Stimulated activated naive CD8-positive, alpha-beta T cell treated with anti-CD3 and anti-CD28 coated beads, Interleukin-15, Interleukin-2, amounts not matched to agents 100 ng/mL and 50 ng/mL, for 24 hours (primary cell): ENCODE results near the gene APBB3.

Experiments used
- H3K27ac Mint-ChIP-seq: one replicate; pipeline ENCODE4 v1.8.0; 2021; ENCODE audit warnings: mild to moderate bottlenecking, mixed read lengths
- H3K27me3 Mint-ChIP-seq: one replicate; pipeline ENCODE4 v1.8.0; 2021; ENCODE audit warnings: mixed read lengths
- H3K36me3 Mint-ChIP-seq: one replicate; pipeline ENCODE4 v1.8.0; 2021; ENCODE audit warnings: low read depth, mixed read lengths
- H3K4me1 Mint-ChIP-seq: one replicate; pipeline ENCODE4 v1.8.0; 2021; ENCODE audit warnings: low read depth, mixed read lengths
- H3K4me3 Mint-ChIP-seq: one replicate; pipeline ENCODE4 v1.8.0; 2021; ENCODE audit warnings: mild to moderate bottlenecking, mixed read lengths
- H3K9me3 Mint-ChIP-seq: one replicate; pipeline ENCODE4 v1.8.0; 2021; ENCODE audit warnings: mixed read lengths

Gene APBB3

GRCh38 chr5:140551872-140552271, 12.5 kb downstream of the APBB3 start:
- H3K27ac Mint-ChIP-seq = peak overlapping the region; percentile 9
- H3K4me1 Mint-ChIP-seq = peaks cover 86% of the 10 kb centered on the region
- H3K9me3 Mint-ChIP-seq = no peaks in the 10 kb centered on the region
- H3K36me3 Mint-ChIP-seq = peaks cover 68% of the 10 kb centered on the region
- no peaks in the 10 kb centered on the region for H3K27me3 Mint-ChIP-seq
- no peak overlapping the region for H3K4me3 Mint-ChIP-seq

DNA sequence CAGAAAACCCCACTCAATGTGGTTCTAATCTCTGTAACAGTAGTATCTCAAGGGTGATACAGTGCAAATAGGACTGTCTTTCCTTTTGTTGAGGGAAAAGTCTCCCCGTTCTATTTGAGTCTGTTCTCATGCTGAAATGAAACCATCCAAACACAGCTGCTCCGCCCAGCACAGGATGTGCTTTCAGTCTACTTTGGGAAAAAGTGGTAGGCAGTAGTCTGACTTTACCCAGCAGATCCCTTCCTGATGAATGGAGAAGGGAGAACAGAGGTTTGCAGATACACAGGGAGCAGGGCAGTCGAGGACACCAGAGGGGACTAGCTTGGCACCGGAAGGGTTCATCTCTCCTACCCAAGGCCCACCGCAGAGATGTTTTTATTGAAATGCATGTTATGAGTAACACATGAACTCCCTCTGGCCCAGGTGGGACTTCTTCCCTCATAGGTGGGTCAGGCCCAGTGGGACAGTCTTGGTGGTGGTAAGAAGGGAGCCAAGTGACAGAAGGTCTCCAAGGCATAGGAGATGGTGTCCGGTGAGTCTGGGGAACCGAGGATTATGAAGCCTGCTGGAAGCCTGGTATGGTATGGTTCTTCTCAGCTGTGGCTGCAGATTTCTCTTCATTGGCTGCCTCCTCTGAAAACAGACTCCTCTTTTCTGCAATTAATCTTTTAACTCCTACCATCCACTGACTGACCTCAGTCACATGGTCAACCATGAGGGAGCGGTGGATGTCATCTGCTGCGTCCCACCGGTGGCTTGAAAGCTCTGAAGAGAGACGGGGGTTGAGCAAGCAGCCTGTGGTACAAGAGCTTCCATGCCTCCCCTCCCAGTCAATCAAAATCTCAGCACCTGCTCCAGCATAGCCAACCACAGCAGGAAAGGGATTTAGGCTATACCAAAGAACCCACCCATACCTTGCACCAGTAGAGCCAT, 14.0 kb downstream of the APBB3 start:
- H3K4me1 Mint-ChIP-seq = peaks cover 77% of the 10 kb centered on the region
- no peaks in the 10 kb centered on the region for H3K27me3 Mint-ChIP-seq
- no peaks in the 10 kb centered on the region for H3K9me3 Mint-ChIP-seq
- no peak overlapping the region for H3K4me3 Mint-ChIP-seq
- H3K27ac Mint-ChIP-seq = peak overlapping the region; percentile 20
- H3K36me3 Mint-ChIP-seq = peaks cover 56% of the 10 kb centered on the region

DNA sequence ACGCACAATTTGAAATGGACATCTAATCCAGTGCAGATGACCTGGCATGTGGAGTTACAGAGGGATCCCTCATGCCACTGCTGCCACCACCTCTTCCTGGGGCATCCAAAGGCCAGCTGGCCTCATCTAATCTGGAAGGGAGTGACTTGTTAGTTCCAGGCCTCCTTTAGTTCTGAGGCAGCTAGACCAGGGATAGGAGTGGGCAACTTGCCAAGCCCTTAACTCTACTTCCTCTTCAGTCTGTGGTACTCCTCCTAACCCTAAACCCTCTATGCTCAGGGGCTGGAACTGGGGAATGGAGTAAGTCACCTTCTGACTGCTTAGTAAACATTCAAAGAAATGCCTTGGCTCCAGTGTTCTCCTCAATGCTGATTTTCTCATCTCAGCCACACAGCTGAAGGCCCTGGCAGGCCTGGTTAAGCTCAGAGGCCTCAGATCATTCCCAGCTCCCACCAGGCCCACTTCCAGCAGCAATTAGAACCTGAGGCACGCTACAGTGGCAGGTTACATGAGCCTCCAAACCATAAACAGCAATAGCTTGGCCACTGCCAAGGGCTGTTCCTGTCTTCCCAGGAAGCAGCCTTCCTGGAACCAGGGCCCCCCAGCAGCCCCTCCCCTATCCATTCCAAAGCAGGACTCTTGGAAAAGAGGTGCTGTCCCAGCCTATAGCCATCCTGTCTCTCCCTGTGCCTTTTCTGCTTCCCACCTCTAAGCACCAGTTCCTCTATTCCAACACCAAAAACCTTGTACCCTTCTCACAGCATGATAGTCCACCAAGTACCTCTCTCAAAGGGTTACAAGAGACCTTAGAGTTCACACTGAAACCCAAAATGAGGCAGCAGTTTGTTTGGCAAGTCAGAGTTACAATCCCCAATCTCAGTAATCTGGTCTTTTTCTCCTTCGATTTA, 14.9 kb downstream of the APBB3 start:
- H3K4me3 Mint-ChIP-seq = peak overlapping the region; percentile 59
- H3K27me3 Mint-ChIP-seq = no peaks in the 10 kb centered on the region
- H3K9me3 Mint-ChIP-seq = no peaks in the 10 kb centered on the region
- H3K27ac Mint-ChIP-seq = peak overlapping the region; percentile 84
- peaks cover 53% of the 10 kb centered on the region for H3K36me3 Mint-ChIP-seq
- H3K4me1 Mint-ChIP-seq = peaks cover 68% of the 10 kb centered on the region

GRCh38 chr5:140548791-140549190, 15.6 kb downstream of the APBB3 start:
- Mint-ChIP-seq H3K27ac (peak overlapping the region; percentile 92), H3K36me3 (peaks cover 56% of the 10 kb centered on the region), H3K4me3 (peak overlapping the region; percentile 84), H3K4me1 (peaks cover 61% of the 10 kb centered on the region), H3K9me3 (no peaks in the 10 kb centered on the region), H3K27me3 (no peaks in the 10 kb centered on the region)

- H3K27ac Mint-ChIP-seq = peak overlapping the region; percentile 92
- H3K36me3 Mint-ChIP-seq = peaks cover 56% of the 10 kb centered on the region
- H3K27me3 Mint-ChIP-seq = no peaks in the 10 kb centered on the region
- no peaks in the 10 kb centered on the region for H3K9me3 Mint-ChIP-seq
- peak overlapping the region; percentile 84 for H3K4me3 Mint-ChIP-seq
- H3K4me1 Mint-ChIP-seq = peaks cover 56% of the 10 kb centered on the region
Measured at GRCh38 chr5:140548300-140548688, 16.1 kb downstream of the APBB3 start.

DNA sequence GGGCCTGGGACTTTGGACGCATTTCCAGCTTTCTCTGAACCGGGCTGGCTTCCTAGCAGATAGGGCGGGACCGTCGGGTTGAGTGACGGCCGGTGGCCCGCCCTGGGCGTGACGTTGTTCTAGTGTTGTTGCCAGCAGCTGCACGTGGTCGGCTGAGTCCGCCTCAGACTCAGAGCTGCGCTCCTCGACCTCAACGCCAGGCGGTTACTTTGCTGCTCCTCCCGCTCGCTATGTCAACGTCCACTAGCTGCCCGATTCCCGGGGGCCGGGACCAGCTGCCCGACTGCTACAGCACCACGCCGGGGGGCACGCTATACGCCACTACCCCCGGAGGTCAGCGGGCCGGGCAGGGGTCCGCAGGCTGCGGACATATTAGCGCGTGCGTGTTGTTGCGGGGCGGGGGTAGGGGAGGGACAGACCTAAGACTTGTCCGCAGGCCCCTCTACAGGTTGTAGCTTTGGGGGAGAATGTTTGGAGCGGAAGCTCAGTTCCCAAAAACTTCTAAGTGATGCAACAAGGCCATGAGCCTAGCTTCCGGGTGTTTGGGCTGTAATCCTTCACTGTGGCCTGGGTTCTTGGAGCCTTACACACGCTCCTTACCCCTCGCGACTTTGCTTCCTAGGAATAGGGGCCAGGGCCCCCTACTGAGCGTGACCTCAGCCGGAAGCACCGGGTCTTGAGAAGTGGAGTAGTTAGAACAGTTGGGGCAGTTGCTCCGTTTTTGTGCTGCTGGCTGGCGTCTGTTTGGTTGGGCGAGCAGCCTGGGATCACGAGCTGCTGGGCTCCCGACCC, 16.7 kb downstream of the APBB3 start, which contains the start of gene EIF4EBP3:
EIF4EBP3 (plus strand) TSS at position 155 of the 792 bp plus-strand sequence; CDS start at position 231, 76 bp downstream.
- Mint-ChIP-seq H3K36me3 (peaks cover 54% of the 10 kb centered on the region), H3K4me3 (peak within 1 kb of the TSS; percentile 84)

GRCh38 chr5:140546851-140547507, 17.4 kb downstream of the APBB3 start:
- Mint-ChIP-seq H3K4me3 (peak overlapping the region; percentile 84), H3K27me3 (no peaks in the 10 kb centered on the region), H3K9me3 (no peaks in the 10 kb centered on the region), H3K27ac (peak overlapping the region; percentile 92), H3K36me3 (peaks cover 54% of the 10 kb centered on the region), H3K4me1 (peaks cover 50% of the 10 kb centered on the region)

More for the DNA sequence above, 16.7 kb downstream of the APBB3 start, which contains the start of gene EIF4EBP3:
- Mint-ChIP-seq H3K27ac (peak within 1 kb of the TSS; percentile 92), H3K27me3 (no peaks in the 10 kb centered on the region), H3K9me3 (no peaks in the 10 kb centered on the region), H3K4me1 (peaks cover 50% of the 10 kb centered on the region)

DNA sequence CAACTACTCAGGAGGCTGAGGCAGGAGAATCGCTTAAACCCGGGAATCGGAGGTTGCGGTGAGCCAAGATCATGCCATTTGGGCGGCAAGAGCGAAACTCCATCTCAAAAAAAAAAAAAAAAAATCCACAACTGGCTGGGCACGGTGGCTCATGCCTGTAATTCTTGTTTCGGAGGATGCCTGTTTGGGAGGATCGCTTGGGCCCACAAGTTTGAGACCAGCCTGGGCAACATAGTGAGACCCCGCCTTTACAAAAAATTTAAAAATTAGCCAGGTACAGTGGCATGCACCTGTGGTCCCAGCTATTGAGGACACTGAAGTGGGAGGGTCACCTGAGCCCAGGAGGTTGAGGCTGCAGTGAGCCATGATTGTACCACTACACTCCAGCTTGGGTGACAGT, 18.8 kb downstream of the APBB3 start:
- Mint-ChIP-seq H3K27ac (no peak overlapping the region), H3K27me3 (no peaks in the 10 kb centered on the region), H3K4me1 (peaks cover 41% of the 10 kb centered on the region)

DNA sequence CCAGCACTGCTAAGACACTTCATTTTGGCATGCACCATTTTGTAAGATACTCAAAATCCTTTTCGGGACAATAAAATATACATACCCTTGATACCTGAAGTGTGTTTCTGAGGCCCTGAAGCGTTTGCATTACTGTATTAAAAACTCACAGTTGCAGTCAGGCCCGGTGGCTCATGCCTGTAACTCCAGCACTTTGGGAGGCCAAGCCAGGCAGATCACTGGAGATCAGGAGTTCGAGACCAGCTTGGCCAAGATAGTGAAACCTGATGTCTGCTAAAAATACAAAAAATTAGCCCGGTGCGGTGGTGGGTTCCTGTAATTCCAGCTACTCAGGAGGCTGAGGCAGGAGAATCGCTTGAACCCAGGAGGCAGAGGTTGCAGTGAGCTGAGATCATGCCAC, 19.4 kb downstream of the APBB3 start:
- Mint-ChIP-seq H3K27ac (no peak overlapping the region), H3K9me3 (no peaks in the 10 kb centered on the region)

More for the DNA sequence above, 18.8 kb downstream of the APBB3 start:
- Mint-ChIP-seq H3K4me3 (no peak overlapping the region), H3K36me3 (peaks cover 54% of the 10 kb centered on the region), H3K9me3 (no peaks in the 10 kb centered on the region)

GRCh38 chr5:140542972-140543371, 21.4 kb downstream of the APBB3 start:
- peaks cover 48% of the 10 kb centered on the region for H3K36me3 Mint-ChIP-seq
- no peaks in the 10 kb centered on the region for H3K9me3 Mint-ChIP-seq
- H3K27ac Mint-ChIP-seq = no peak overlapping the region
- no peak overlapping the region for H3K4me3 Mint-ChIP-seq
- no peaks in the 10 kb centered on the region for H3K27me3 Mint-ChIP-seq
- peaks cover 15% of the 10 kb centered on the region for H3K4me1 Mint-ChIP-seq

More for the DNA sequence above, 19.4 kb downstream of the APBB3 start:
- Mint-ChIP-seq H3K36me3 (peaks cover 48% of the 10 kb centered on the region), H3K4me1 (peaks cover 34% of the 10 kb centered on the region), H3K4me3 (no peak overlapping the region), H3K27me3 (no peaks in the 10 kb centered on the region)

GRCh38 chr5:140540227-140540626, 24.2 kb downstream of the APBB3 start:
- Mint-ChIP-seq H3K27me3 (no peaks in the 10 kb centered on the region), H3K9me3 (no peaks in the 10 kb centered on the region), H3K27ac (no peak overlapping the region), H3K4me1 (peaks cover 2% of the 10 kb centered on the region), H3K36me3 (peaks cover 58% of the 10 kb centered on the region), H3K4me3 (no peak overlapping the region)

GRCh38 chr5:140524003-140524402, 40.4 kb downstream of the APBB3 start:
- Mint-ChIP-seq H3K4me1 (no peaks in the 10 kb centered on the region), H3K4me3 (no peak overlapping the region), H3K27me3 (no peaks in the 10 kb centered on the region), H3K27ac (no peak overlapping the region), H3K36me3 (peaks cover 53% of the 10 kb centered on the region), H3K9me3 (no peaks in the 10 kb centered on the region)

GRCh38 chr5:140513124-140513523, 51.3 kb downstream of the APBB3 start:
- no peak overlapping the region for H3K4me3 Mint-ChIP-seq
- no peaks in the 10 kb centered on the region for H3K27me3 Mint-ChIP-seq
- peaks cover 53% of the 10 kb centered on the region for H3K36me3 Mint-ChIP-seq
- H3K4me1 Mint-ChIP-seq = no peaks in the 10 kb centered on the region
- H3K9me3 Mint-ChIP-seq = no peaks in the 10 kb centered on the region
- H3K27ac Mint-ChIP-seq = no peak overlapping the region

GRCh38 chr5:140509898-140510297, 54.5 kb downstream of the APBB3 start:
- H3K27me3 Mint-ChIP-seq = no peaks in the 10 kb centered on the region
- H3K9me3 Mint-ChIP-seq = no peaks in the 10 kb centered on the region
- H3K27ac Mint-ChIP-seq = no peak overlapping the region
- peaks cover 68% of the 10 kb centered on the region for H3K36me3 Mint-ChIP-seq
- no peak overlapping the region for H3K4me3 Mint-ChIP-seq
- no peaks in the 10 kb centered on the region for H3K4me1 Mint-ChIP-seq
